NCI-H146 (cell line): ENCODE measurements around the gene JMJD6.
A peak's percentile ranks its signal among the peaks of the same experiment; 100 is the strongest.

Source experiments
- DNase-seq: peaks from one replicate; lab custom pipeline; 2025; lab: John Stamatoyannopoulos, UW

The JMJD6 gene

DNA sequence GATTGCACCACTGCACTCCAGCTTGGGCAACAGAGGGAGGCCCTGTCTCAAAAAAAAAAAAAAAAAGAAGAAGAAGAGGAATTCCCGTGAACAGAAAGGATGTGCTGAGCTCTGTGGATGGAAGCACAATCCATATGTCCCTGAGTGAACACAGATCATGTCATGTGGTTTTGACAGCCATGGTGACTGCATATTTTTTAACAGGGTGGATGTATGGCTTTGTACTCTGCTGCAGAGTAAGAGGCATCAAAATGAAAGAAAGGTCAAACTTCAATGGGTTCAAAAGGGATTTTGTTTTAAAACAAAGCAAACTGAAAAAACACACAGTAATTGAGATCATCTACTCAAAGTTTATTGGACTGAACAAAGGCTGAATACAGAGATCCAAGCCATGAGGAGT is 47.2 kb downstream of the JMJD6 start:
- DNase-seq: no peak

DNA sequence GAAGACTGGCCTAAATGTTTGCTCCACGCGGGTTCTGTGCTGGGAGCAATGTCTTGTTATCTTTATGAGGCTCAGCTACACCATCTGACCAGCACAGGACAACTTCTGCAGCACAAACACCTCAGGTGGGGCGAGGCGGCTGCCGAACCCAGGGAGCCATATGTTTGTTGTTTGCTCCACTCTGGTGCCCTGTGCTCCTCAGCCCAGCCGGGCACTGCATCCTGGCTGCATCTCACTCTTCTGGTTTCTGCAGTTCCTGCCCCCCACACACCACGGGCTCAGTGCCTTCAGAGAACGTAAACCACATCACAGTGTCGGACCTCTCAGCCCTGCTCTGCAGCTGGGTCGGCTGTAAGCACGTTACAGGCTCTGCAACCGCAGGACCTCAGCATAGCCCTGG is 48.1 kb downstream of the JMJD6 start:
- DNase-seq: no peak

DNA sequence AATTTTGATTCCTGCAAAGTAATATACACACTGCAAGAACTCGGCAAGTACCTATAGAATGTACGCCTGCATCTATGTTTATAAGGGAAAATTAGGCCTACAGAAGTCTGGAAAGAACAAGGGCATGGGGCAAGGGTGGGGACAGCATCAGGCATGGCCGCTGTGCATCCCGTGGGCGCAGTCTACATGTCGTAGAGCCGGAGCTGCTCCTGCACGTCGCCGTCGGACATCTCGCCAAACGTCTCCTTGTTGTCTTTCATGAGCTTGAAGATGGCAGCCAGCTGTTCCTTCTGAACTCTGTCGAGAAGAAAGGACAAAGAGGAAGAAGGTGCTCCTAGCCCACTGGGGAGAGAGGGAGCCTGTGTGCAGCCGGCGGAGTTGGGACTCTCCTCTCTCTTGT is 49.0 kb downstream of the JMJD6 start:
- DNase-seq: no peak

DNA sequence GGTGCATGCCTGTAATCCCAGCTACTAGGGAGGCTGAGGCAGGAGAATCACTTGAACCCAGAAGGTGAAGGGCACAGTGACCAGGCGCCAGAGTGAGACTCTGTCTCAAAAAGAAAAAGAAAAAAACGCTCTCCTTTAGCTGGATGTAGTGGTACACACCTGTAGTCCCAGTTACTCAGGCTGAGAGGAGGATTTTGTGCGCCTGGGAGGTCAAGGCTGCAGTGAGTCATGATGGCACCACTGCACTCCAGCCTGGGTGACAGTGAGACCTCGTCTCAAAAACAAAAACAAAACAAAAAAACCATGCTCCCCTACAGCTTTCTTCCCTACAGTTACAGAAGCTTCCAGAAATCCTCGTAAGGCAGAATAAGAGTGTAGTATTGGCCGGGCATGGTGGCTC is 49.8 kb downstream of the JMJD6 start:
- DNase-seq: no peak

DNA sequence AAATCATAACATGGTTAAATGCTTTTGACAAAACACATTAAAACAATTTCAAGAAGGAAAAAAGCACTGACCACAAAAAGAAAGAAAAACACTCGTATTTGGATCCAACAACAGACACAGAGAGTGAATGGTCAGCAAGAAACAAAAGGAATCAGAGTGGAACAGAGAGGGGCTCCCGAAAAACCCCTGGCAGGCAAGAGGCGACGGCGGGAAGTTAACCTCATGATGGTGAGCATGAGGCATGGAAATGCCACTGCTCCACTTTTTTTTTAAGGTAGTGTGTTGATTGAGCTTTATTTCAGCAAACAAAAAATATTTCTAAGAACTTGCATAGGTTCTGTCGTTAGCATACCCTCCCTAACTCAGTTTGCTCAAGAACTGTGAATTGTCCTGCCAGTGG is 50.8 kb downstream of the JMJD6 start:
- DNase-seq: no peak

DNA sequence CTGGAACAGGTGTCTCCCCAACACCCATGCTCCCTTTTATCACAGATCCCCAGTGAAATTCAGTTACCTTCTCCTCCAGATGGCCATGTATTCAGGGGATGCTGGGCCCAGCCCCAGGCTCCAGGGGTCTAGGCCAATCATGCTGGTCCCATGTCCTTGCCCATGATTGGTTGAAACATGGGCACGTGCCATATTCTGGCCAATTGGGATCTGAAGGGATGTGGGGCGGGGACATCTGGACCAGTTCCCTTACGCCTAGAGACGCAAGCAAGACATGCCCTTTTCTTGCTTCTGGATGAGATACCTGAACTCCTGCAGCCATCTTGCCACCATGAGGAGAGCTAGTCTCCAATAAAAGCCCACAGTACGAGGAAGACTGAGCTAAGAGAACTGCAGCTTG is 51.8 kb downstream of the JMJD6 start:
- no peak for DNase-seq

DNA sequence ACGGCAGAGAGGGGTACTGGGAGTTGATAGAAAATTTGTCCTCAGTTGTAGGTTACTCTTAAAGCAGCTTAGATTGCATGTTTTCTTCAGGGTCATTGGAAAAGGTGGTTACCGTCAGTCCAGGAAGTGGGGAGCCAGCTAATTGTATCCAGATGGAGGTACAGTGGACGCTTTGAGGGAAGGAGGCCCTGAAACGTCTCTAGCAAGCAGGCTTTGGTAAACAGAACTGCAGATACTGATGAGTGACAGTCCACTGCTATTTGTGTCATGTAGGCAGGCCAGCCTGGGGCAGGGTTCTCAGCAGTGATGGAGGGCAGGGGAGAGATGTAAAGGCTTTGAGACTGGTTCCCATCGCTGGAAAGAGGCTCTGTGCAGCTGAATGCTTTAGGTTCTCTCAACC is 52.7 kb downstream of the JMJD6 start:
- DNase-seq: no peak

DNA sequence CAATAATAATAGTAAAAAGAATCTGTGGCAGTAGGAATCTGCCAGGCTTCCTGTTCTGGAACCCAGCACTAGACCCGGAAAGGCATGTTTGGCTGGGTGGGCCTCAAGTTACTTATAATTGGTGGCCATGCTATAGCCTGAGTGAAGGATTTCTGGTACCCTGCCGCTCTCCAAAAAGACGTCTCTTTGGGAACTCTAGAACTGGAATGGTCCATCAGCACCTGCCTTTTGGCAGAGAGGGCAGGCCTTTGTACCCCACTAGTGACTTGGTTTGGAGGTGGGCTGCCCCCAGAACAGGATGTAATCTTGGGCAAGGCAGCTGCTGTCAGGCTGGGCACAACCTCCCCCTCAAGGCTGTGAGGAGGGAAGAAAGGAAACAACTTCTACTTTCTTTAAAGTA is 53.5 kb downstream of the JMJD6 start:
- DNase-seq: no peak

DNA sequence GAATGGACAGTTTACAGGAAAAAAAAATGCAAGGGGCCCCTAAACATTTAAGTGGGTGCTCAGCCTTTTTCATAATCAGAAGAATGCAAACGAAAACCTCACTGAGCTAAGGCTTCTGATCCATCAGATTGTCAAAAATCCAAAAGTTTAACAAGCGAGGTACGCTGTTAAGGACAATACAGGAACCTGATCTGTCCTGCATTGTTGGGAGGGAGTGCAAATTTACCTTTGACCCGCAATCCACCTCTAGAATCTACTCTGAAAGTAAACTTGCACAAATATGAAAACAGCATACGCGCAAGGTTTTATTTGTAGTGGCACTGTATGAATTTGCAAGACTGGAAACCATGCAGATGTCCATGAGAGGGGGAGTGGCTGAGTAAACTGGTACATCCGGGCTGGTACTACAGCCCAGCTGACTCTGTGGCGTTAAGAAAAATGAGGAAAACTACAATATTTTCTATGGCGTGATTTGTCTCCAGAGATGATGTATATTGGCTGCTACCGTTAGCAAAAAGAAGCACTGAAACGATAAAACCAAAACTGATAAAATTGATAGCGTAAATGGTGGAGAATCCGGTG is 54.0 kb downstream of the JMJD6 start:
- DNase-seq: peak; percentile 49

DNA sequence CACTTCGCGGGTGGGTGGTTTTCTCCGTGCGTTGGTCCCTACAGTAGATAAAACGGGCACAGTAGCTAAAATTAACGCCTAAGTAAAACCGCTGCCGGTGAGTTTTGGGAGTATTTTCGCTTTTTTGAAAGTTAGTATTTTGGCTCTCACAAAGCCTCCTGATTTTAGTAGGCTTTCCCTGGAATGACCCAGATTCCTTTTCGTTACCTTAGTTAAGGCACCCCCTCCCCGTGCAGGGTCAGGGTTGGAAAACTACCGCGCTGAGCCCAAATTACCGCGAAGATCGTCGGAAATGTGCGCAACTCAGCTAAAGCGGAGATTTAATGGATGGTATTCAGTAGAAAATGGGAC is 54.5 kb downstream of the JMJD6 start:
- DNase-seq: no peak

DNA sequence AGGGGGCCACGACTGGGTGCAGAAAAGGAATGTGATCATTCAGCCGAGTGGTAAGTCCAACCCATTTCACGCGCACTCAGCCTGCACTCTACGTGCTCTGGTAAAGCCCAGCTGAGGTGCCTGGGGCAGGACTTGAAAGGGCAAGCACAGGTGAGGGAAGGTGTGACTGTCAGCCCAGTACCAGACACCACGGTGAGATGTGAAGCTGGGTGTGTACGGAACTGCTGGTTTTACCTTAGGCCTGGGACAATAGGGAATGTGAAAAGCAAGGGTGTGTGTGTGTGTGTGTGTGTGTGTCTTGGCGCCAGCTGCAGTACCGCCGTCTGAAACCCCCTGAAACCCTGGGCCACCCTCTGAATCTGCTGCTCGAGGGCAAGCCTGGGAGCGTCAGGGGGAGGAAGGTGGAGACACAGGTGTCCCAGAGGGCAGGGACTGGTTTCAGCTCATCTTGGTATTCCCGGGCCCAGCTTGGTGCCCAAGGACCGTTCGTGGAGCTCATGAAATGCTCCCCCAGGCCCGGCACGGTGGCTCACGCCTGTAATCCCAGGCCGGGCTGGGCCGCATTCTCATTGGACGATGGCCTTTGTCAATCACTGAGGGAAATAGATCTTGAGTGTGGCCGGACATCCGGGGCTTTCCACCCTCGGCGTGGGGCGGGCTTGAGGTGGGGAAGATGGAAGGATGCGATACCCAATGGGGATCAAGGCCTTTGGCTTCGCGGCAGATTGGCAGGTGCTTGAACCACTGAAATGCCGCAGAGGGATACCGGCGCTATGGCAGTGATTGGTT is 55.1 kb downstream of the JMJD6 start:
- peak; percentile 100 for DNase-seq

DNA sequence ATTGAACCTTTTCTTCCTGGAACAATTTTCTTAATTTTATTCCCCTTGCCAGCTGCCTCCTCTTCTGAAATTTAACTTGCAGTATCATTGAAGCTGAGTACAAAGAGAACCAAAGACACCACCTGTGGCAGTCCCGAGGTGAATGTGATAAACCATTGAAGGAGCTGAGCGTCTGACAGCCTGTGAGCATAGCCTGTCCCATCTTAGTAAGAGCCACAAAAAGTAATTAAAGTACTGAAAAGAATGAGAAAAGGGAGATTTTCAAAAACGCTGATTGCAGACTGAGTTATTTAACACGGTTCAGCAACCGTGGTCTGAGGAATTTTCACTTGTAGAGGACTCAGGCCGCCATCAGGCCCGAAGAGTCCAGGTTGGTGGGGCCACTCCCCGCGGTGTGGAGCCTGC is 55.7 kb downstream of the JMJD6 start:
- peak; percentile 41 for DNase-seq

DNA sequence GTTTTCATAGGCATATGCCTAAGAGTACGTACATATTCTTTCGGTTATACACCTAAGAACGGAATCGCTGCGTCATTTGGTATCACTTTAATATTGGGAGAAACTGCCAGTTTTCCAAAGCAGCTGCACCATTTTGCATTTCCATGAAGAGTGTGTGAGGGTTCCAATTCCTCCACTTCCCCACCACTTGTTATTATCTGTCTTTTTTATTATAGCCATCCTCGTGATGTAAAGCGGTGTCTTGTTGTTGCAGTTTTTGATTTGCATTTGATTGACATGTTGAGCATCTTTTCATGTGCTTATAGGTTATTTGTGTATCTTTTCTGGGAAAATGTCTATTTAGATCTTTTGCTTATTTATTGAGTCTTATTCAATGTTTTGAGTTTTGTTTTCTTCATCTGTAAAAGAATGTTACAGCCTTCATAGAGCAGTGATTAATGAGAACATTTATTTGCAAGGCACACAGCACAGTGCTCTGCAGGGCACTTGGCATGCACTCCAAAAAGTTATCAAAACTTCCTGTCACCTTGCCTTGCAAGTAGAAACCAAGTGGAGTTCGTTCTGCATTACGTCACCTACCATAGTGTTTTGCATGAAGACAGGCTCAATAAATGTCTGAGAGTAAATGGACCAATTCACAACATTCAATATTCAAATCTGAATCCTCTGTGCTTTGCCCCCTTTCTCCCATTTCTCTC is 56.2 kb downstream of the JMJD6 start:
- no peak for DNase-seq
